Mammary epithelial cell (primary cell): ENCODE results near the gene PRDX5.
"Not testable (repeated sequence)": the region's sequence is repeated elsewhere in the genome, so short reads cannot be mapped to it uniquely, and the experiment has no call there.

Source experiments
- CTCF ChIP-seq, 2 donors: IDR thresholded peaks in 1 of 2; conservative IDR thresholded peaks in 1 of 2; 2 replicates each; pipeline ENCODE4 v1.5.1; 2011 to 2012; ENCODE audit warnings: inconsistent platforms in 2 of 2, low read length in 2 of 2, mild to moderate bottlenecking in 2 of 2, control low read depth in 1 of 2, low read depth in 1 of 2; ENCODE audit not compliant: insufficient read depth in 1 of 2; ENCODE audit errors: extremely low read depth in 1 of 2
- EZH2 ChIP-seq: IDR thresholded peaks from 2 replicates; pipeline ENCODE4 v1.6.1; 2012; ENCODE audit warnings: low read length, inconsistent platforms, borderline replicate concordance

- TF ChIP-seq CTCF (conservative IDR thresholded peaks at IDR 0.05 in 1 of 2, IDR thresholded peaks at IDR 0.05 in 1 of 2; ENCODE audit: extremely low read depth in 1 of 2, insufficient read depth in 1 of 2, low read depth in 1 of 2, low read length in 2 of 2); EZH2: not testable (repeated sequence)
These were observed 6.1 kb downstream of the PRDX5 start for GRCh38 chr11:64323984-64324383.
